COLO829 (cell line): ENCODE results near the gene RBM27.
"Not testable (repeated sequence)": the region's sequence is repeated elsewhere in the genome, so short reads cannot be mapped to it uniquely, and the experiment has no call there.

Experiments
- DNase-seq: peaks from one replicate; pipeline ENCODE4 v3.0.0; 2012; ENCODE audit warnings: low spot score

The RBM27 gene

GRCh38 chr5:146203011-146203871 lies at the start of gene RBM27:
Gene RBM27 (plus strand): TSS chr5:146203605. CDS start chr5:146203766, 161 bp downstream.
- DNase-seq: peak; percentile 96

- DNase-seq: no peak
Measured at GRCh38 chr5:146158255-146158654, 45.1 kb upstream of the RBM27 start.

- no peak for DNase-seq
Measured at GRCh38 chr5:146164382-146164781, 39.0 kb upstream of the RBM27 start.

- DNase-seq: no peak
Measured at GRCh38 chr5:146165460-146165859, 37.9 kb upstream of the RBM27 start.

- DNase-seq: no peak
Measured at GRCh38 chr5:146165903-146166302, 37.5 kb upstream of the RBM27 start.

- no peak for DNase-seq
Measured at GRCh38 chr5:146169076-146169475, 34.3 kb upstream of the RBM27 start.

- DNase-seq: not testable (repeated sequence)
Measured at GRCh38 chr5:146173049-146173448, 30.4 kb upstream of the RBM27 start.

- no peak for DNase-seq
Measured at GRCh38 chr5:146173597-146173996, 29.8 kb upstream of the RBM27 start.

GRCh38 chr5:146176805-146177204 lies 26.6 kb upstream of the RBM27 start:
- no peak for DNase-seq

- no peak for DNase-seq
Measured at GRCh38 chr5:146179696-146180095, 23.7 kb upstream of the RBM27 start.

GRCh38 chr5:146183403-146183802 lies 20.0 kb upstream of the RBM27 start:
- not testable (repeated sequence) for DNase-seq

- no peak for DNase-seq
Measured at GRCh38 chr5:146185161-146185560, 18.2 kb upstream of the RBM27 start.

GRCh38 chr5:146188358-146188757 lies 15.0 kb upstream of the RBM27 start:
- no peak for DNase-seq

- DNase-seq: no peak
Measured at GRCh38 chr5:146192571-146193043, 10.8 kb upstream of the RBM27 start.

GRCh38 chr5:146193285-146193684 lies 10.1 kb upstream of the RBM27 start:
- DNase-seq: no peak

- not testable (repeated sequence) for DNase-seq
Measured at GRCh38 chr5:146194997-146195396, 8.4 kb upstream of the RBM27 start.

- DNase-seq: no peak
Measured at GRCh38 chr5:146196459-146197048, 6.9 kb upstream of the RBM27 start.

- DNase-seq: no peak
Measured at GRCh38 chr5:146199176-146199815, 4.1 kb upstream of the RBM27 start.

- DNase-seq: not testable (repeated sequence)
Measured at GRCh38 chr5:146201795-146202194, 1.6 kb upstream of the RBM27 start.

- DNase-seq: no peak
Measured at GRCh38 chr5:146203872-146204192, 427 bp downstream of the RBM27 start.

GRCh38 chr5:146205499-146206202 lies 2.2 kb downstream of the RBM27 start:
- no peak for DNase-seq

GRCh38 chr5:146206257-146206656 lies 2.9 kb downstream of the RBM27 start:
- DNase-seq: no peak
